Neural progenitor cell (in vitro differentiated cells): ENCODE results near the gene PAX5. TPM values are rescaled to one million over a fixed set of nuclear protein-coding genes. Genes with fewer than 3 reads are reported as not detected.

Experiments
- DNase-seq: peaks from one replicate; pipeline ENCODE4 v3.0.0-alpha.2; 2016; ENCODE audit warnings: low spot score
- H2AFZ ChIP-seq: fragments of 200-600 bp; sonication (generic); replicated peaks from 2 replicates; pipeline ENCODE4 v1.6.1; 2016; ENCODE audit warnings: antibody characterized with exemption
- H3F3A ChIP-seq: fragments of 200-600 bp; sonication (generic); 2 replicates; pipeline ENCODE4 v1.6.1; 2016; ENCODE audit warnings: antibody characterized with exemption, low read depth
- H3K27ac ChIP-seq: fragments of 200-600 bp; sonication (generic); 2 replicates; pipeline ENCODE4 v1.5.1; 2016; ENCODE audit warnings: mild to moderate bottlenecking
- H3K27me3 ChIP-seq: fragments of 200-600 bp; sonication (generic); 2 replicates; pipeline ENCODE4 v1.6.1; 2016; ENCODE audit warnings: mild to moderate bottlenecking, moderate library complexity
- H3K36me3 ChIP-seq: fragments of 200-600 bp; sonication (generic); 2 replicates; pipeline ENCODE4 v1.5.1; 2016
- H3K4me1 ChIP-seq: fragments of 200-600 bp; sonication (generic); 2 replicates; pipeline ENCODE4 v1.6.1; 2016; ENCODE audit warnings: mixed run types
- H3K4me2 ChIP-seq: fragments of 200-600 bp; sonication (generic); 2 replicates; pipeline ENCODE4 v1.6.1; 2016
- H3K4me3 ChIP-seq: fragments of 200-600 bp; sonication (generic); 2 replicates; pipeline ENCODE4 v1.5.1; 2016
- H3K79me2 ChIP-seq: fragments of 200-600 bp; sonication (generic); 2 replicates; pipeline ENCODE4 v1.6.1; 2016; ENCODE audit warnings: low read depth
- H3K9ac ChIP-seq: fragments of 200-600 bp; sonication (generic); 2 replicates; pipeline ENCODE4 v1.6.1; 2016
- H3K9me3 ChIP-seq: fragments of 200-600 bp; sonication (generic); 2 replicates; pipeline ENCODE4 v1.5.1; 2016; ENCODE audit warnings: low read depth
- H4K20me1 ChIP-seq: fragments of 200-600 bp; sonication (generic); 2 replicates; pipeline ENCODE4 v1.6.1; 2016; ENCODE audit warnings: low read depth
- H3K27ac Mint-ChIP-seq: 3 replicates; pipeline ENCODE4 v1.8.0; 2021; ENCODE audit warnings: mixed read lengths
- H3K27me3 Mint-ChIP-seq: 2 replicates; pipeline ENCODE4 v1.8.0; 2022; ENCODE audit warnings: low read depth, mild to moderate bottlenecking, inconsistent platforms, moderate library complexity, mixed read lengths; ENCODE audit not compliant: insufficient read depth
- H3K36me3 Mint-ChIP-seq: 3 replicates; pipeline ENCODE4 v1.8.0; 2021; ENCODE audit warnings: mixed read lengths
- H3K4me1 Mint-ChIP-seq: 3 replicates; pipeline ENCODE4 v1.8.0; 2021; ENCODE audit warnings: mixed read lengths
- H3K4me3 Mint-ChIP-seq: 3 replicates; pipeline ENCODE4 v1.8.0; 2021; ENCODE audit warnings: mild to moderate bottlenecking, moderate library complexity, mixed read lengths
- H3K9me3 Mint-ChIP-seq: 3 replicates; pipeline ENCODE4 v1.8.0; 2020; ENCODE audit warnings: mixed read lengths
- EZH2 ChIP-seq: fragments of 200-600 bp; sonication (generic); IDR thresholded peaks from 2 replicates; pipeline ENCODE4 v1.6.1; 2017; ENCODE audit warnings: antibody characterized with exemption, mild to moderate bottlenecking, moderate library complexity
- EZH2phosphoT487 ChIP-seq: fragments of 200-600 bp; sonication (generic); IDR thresholded peaks from 2 replicates; pipeline ENCODE4 v1.6.1; 2017; ENCODE audit warnings: antibody characterized with exemption
- total RNA-seq: library from RNA; depleted of rRNA; stranded (reverse); fragments of >200 nt; gene quantifications from 2 replicates; pipeline ENCODE4 v1.2.3, GENCODE V29; 2015; ENCODE audit warnings: low replicate concordance
- TF ChIP-seq, protein P1 (sequence below): fragments of 200-600 bp; sonication (generic); IDR thresholded peaks from 2 replicates; pipeline ENCODE4 v1.5.1; 2017; ENCODE audit warnings: antibody characterized with exemption, mild to moderate bottlenecking

PAX5 gene
- total RNA-seq, 1 donor from 2014 or later: not detected

- Histone ChIP-seq H3K9me3 (no peaks in the 10 kb centered on the region), H3K4me3 (no peak overlapping the region), H3K4me2 (no peak overlapping the region), H4K20me1 (no peaks in the 10 kb centered on the region), H3K27ac (no peak overlapping the region), H2AFZ (no peak overlapping the region), H3K27me3 (no peaks in the 10 kb centered on the region), H3K9ac (no peak overlapping the region), H3K36me3 (no peaks in the 10 kb centered on the region), H3K4me1 (no peaks in the 10 kb centered on the region), H3K79me2 (no peaks in the 10 kb centered on the region), H3F3A (no peaks in the 10 kb centered on the region)
- TF ChIP-seq, protein P1, sequence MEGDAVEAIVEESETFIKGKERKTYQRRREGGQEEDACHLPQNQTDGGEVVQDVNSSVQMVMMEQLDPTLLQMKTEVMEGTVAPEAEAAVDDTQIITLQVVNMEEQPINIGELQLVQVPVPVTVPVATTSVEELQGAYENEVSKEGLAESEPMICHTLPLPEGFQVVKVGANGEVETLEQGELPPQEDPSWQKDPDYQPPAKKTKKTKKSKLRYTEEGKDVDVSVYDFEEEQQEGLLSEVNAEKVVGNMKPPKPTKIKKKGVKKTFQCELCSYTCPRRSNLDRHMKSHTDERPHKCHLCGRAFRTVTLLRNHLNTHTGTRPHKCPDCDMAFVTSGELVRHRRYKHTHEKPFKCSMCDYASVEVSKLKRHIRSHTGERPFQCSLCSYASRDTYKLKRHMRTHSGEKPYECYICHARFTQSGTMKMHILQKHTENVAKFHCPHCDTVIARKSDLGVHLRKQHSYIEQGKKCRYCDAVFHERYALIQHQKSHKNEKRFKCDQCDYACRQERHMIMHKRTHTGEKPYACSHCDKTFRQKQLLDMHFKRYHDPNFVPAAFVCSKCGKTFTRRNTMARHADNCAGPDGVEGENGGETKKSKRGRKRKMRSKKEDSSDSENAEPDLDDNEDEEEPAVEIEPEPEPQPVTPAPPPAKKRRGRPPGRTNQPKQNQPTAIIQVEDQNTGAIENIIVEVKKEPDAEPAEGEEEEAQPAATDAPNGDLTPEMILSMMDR: no peak
- TF ChIP-seq EZH2 (no peak), EZH2phosphoT487 (no peak)
- Mint-ChIP-seq H3K27me3 (peaks cover 5% of the 10 kb centered on the region), H3K4me1 (no peaks in the 10 kb centered on the region), H3K9me3 (peaks cover 6% of the 10 kb centered on the region), H3K36me3 (peaks cover 17% of the 10 kb centered on the region), H3K27ac (no peak overlapping the region), H3K4me3 (no peak overlapping the region)
- no peak for DNase-seq
These were observed 105.3 kb downstream of the PAX5 start for GRCh38 chr9:36928670-36929349.

- H3K9ac ChIP-seq: no peak overlapping the region
- Mint-ChIP-seq H3K4me1 (no peaks in the 10 kb centered on the region), H3K27me3 (peaks cover 5% of the 10 kb centered on the region), H3K36me3 (peaks cover 14% of the 10 kb centered on the region), H3K9me3 (peaks cover 5% of the 10 kb centered on the region), H3K27ac (no peak overlapping the region), H3K4me3 (no peak overlapping the region)
- H3K27me3 ChIP-seq: no peaks in the 10 kb centered on the region
- no peaks in the 10 kb centered on the region for H3K9me3 ChIP-seq
- H4K20me1 ChIP-seq: no peaks in the 10 kb centered on the region
- H3K27ac ChIP-seq: no peak overlapping the region
- H3K4me3 ChIP-seq: no peak overlapping the region
- no peak for DNase-seq
- no peak overlapping the region for H2AFZ ChIP-seq
- no peaks in the 10 kb centered on the region for H3F3A ChIP-seq
- TF ChIP-seq, protein P1: no peak
- no peak for TF ChIP-seq EZH2
- H3K4me1 ChIP-seq: no peaks in the 10 kb centered on the region
- no peaks in the 10 kb centered on the region for H3K79me2 ChIP-seq
- H3K4me2 ChIP-seq: no peak overlapping the region
- H3K36me3 ChIP-seq: no peaks in the 10 kb centered on the region
These were observed 105.9 kb downstream of the PAX5 start for GRCh38 chr9:36928210-36928609.

GRCh38 chr9:36924757-36925432 is 109.2 kb downstream of the PAX5 start:
- Mint-ChIP-seq H3K27me3 (peaks cover 5% of the 10 kb centered on the region), H3K9me3 (no peaks in the 10 kb centered on the region), H3K27ac (no peak overlapping the region), H3K36me3 (peaks cover 14% of the 10 kb centered on the region), H3K4me3 (no peak overlapping the region), H3K4me1 (no peaks in the 10 kb centered on the region)
- no peak overlapping the region for H2AFZ ChIP-seq
- no peaks in the 10 kb centered on the region for H4K20me1 ChIP-seq
- no peak overlapping the region for H3K4me2 ChIP-seq
- H3K27me3 ChIP-seq: no peaks in the 10 kb centered on the region
- no peak for DNase-seq
- H3K4me3 ChIP-seq: no peak overlapping the region
- H3K27ac ChIP-seq: no peak overlapping the region
- H3K79me2 ChIP-seq: no peaks in the 10 kb centered on the region
- H3K9me3 ChIP-seq: no peaks in the 10 kb centered on the region
- no peaks in the 10 kb centered on the region for H3K4me1 ChIP-seq
- H3F3A ChIP-seq: no peaks in the 10 kb centered on the region
- TF ChIP-seq EZH2phosphoT487 (no peak), EZH2 (no peak)
- TF ChIP-seq, protein P1: no peak
- H3K9ac ChIP-seq: no peak overlapping the region
- H3K36me3 ChIP-seq: no peaks in the 10 kb centered on the region
